Testis (tissue), 2 donors: ENCODE results near the gene C5orf47.

Experiments
- CTCF ChIP-seq, 3 experiments: fragments of 450-650 bp in 2 of 3; fragments of 200-600 bp in 1 of 3; sonication (generic) in 1 of 3; IDR thresholded peaks; one replicate each; pipeline ENCODE4 v1.5.1; 2016 to 2019; ENCODE audit warnings: antibody characterized with exemption in 3 of 3, mild to moderate bottlenecking in 2 of 3, moderate library complexity in 1 of 3
- POLR2A ChIP-seq: fragments of 450-650 bp; IDR thresholded peaks from one replicate; pipeline ENCODE4 v1.6.1; 2017; ENCODE audit warnings: antibody characterized with exemption, mild to moderate bottlenecking, moderate library complexity

- TF ChIP-seq CTCF (IDR thresholded peaks at IDR 0.05) (no peak), POLR2A (no peak)
These were observed 57.6 kb downstream of the C5orf47 start for GRCh38 chr5:174046558-174046957.
